Measurements from ENCODE around the gene RGS13. TPM values are rescaled to one million over a fixed set of nuclear protein-coding genes. Genes with fewer than 3 reads are reported as not detected.

The RGS13 gene
- 0.98 TPM for total RNA-seq

- intact Hi-C loops (cut with DNase I): no loop called here
- no peaks in the 10 kb centered on the region for H3K9me3 ChIP-seq
- TF ChIP-seq POLR2A (IDR thresholded peaks at IDR 0.05): no peak
- no peak for TF ChIP-seq CTCF (IDR thresholded peaks at IDR 0.05)
- no peak for TF ChIP-seq POLR2AphosphoS5 (IDR thresholded peaks at IDR 0.05; ENCODE audit: insufficient read depth in 1 of 2, low read depth in 1 of 2)
- no peaks in the 10 kb centered on the region for H3K4me1 ChIP-seq
- DNase-seq (ENCODE audit: extremely low spot score in 2 of 2): no peak
- H3K27ac ChIP-seq: no peak within 1 kb of the TSS
- H3K27me3 ChIP-seq: no peaks in the 10 kb centered on the region
- H3K4me3 ChIP-seq: no peak within 1 kb of the TSS
- no peaks in the 10 kb centered on the region for H3K36me3 ChIP-seq
Observed at GRCh38 chr1:192635939-192636338, at the start of gene RGS13. TSS of gene RGS13 (plus strand) at chr1:192636147. CDS start at chr1:192644335, 8,188 bp downstream.

GRCh38 chr1:192587386-192588266 lies 48.3 kb upstream of the RGS13 start:
- no peaks in the 10 kb centered on the region for H3K4me1 ChIP-seq
- intact Hi-C loops (cut with DNase I): no loop called here
- no peak overlapping the region for H3K4me3 ChIP-seq
- DNase-seq (ENCODE audit: extremely low spot score in 2 of 2): no peak
- H3K9me3 ChIP-seq: no peaks in the 10 kb centered on the region
- H3K36me3 ChIP-seq: no peaks in the 10 kb centered on the region
- H3K27me3 ChIP-seq: no peaks in the 10 kb centered on the region
- TF ChIP-seq POLR2AphosphoS5 (IDR thresholded peaks at IDR 0.05; ENCODE audit: insufficient read depth in 1 of 2, low read depth in 1 of 2) (no peak), CTCF (IDR thresholded peaks at IDR 0.05) (no peak), POLR2A (IDR thresholded peaks at IDR 0.05) (no peak)
- H3K27ac ChIP-seq: no peak overlapping the region

- Histone ChIP-seq H3K27me3 (no peaks in the 10 kb centered on the region), H3K27ac (no peak overlapping the region), H3K9me3 (no peaks in the 10 kb centered on the region), H3K36me3 (no peaks in the 10 kb centered on the region), H3K4me1 (no peaks in the 10 kb centered on the region), H3K4me3 (no peak overlapping the region)
- no peak for DNase-seq (ENCODE audit: extremely low spot score in 2 of 2)
- TF ChIP-seq POLR2AphosphoS5 (IDR thresholded peaks at IDR 0.05; ENCODE audit: insufficient read depth in 1 of 2, low read depth in 1 of 2) (no peak), POLR2A (IDR thresholded peaks at IDR 0.05) (no peak), CTCF (IDR thresholded peaks at IDR 0.05) (no peak)
- intact Hi-C loops (cut with DNase I): no loop called here
Observed at GRCh38 chr1:192588546-192588945, 47.4 kb upstream of the RGS13 start.

GRCh38 chr1:192589813-192590212 lies 46.1 kb upstream of the RGS13 start:
- Histone ChIP-seq H3K4me1 (no peaks in the 10 kb centered on the region), H3K27ac (no peak overlapping the region), H3K4me3 (no peak overlapping the region), H3K27me3 (no peaks in the 10 kb centered on the region), H3K9me3 (no peaks in the 10 kb centered on the region), H3K36me3 (no peaks in the 10 kb centered on the region)
- intact Hi-C loops (cut with DNase I): no loop called here
- no peak for DNase-seq (ENCODE audit: extremely low spot score in 2 of 2)
- TF ChIP-seq CTCF (IDR thresholded peaks at IDR 0.05): no peak
- TF ChIP-seq POLR2A (IDR thresholded peaks at IDR 0.05): no peak
- TF ChIP-seq POLR2AphosphoS5 (IDR thresholded peaks at IDR 0.05; ENCODE audit: insufficient read depth in 1 of 2, low read depth in 1 of 2): no peak

GRCh38 chr1:192592517-192592916 lies 43.4 kb upstream of the RGS13 start:
- Histone ChIP-seq H3K4me3 (no peak overlapping the region), H3K9me3 (no peaks in the 10 kb centered on the region), H3K4me1 (no peaks in the 10 kb centered on the region), H3K27ac (no peak overlapping the region), H3K27me3 (no peaks in the 10 kb centered on the region), H3K36me3 (no peaks in the 10 kb centered on the region)
- intact Hi-C loops (cut with DNase I): no loop called here
- DNase-seq (ENCODE audit: extremely low spot score in 2 of 2): no peak
- no peak for TF ChIP-seq POLR2A (IDR thresholded peaks at IDR 0.05)
- no peak for TF ChIP-seq POLR2AphosphoS5 (IDR thresholded peaks at IDR 0.05; ENCODE audit: insufficient read depth in 1 of 2, low read depth in 1 of 2)
- TF ChIP-seq CTCF (IDR thresholded peaks at IDR 0.05): no peak
